NT2/D1 (cell line): Measurements from ENCODE around the gene DES.

ENCODE experiments used
- SUZ12 ChIP-seq: IDR thresholded peaks from 2 replicates; pipeline ENCODE4 v1.6.1; 2011; ENCODE audit not compliant: insufficient read length, insufficient read depth; ENCODE audit errors: extremely low read depth
- YY1 ChIP-seq: IDR thresholded peaks from 2 replicates; pipeline ENCODE4 v1.6.1; 2011; ENCODE audit not compliant: insufficient read length, insufficient read depth
- ZNF274 ChIP-seq: IDR thresholded peaks from 2 replicates; pipeline ENCODE4 v1.6.1; 2011; ENCODE audit warnings: mild to moderate bottlenecking, low read depth, low read length

GRCh38 chr2:219429958-219430606 is 11.9 kb downstream of the DES start:
- no peak for TF ChIP-seq ZNF274
- no peak for TF ChIP-seq YY1
- no peak for TF ChIP-seq SUZ12
